ENCODE data around the gene SELENOM.
A peak's percentile ranks its signal among the peaks of the same experiment; 100 is the strongest.
"Not testable (repeated sequence)": the region's sequence is repeated elsewhere in the genome, so short reads cannot be mapped to it uniquely, and the experiment has no call there.

SELENOM gene

GRCh38 chr22:31075961-31076360 is 31.4 kb downstream of the SELENOM start:
- DNase-seq (ENCODE audit: low read depth) = no peak

GRCh38 chr22:31073545-31074145 is 33.7 kb downstream of the SELENOM start:
- DNase-seq (ENCODE audit: low read depth) = not testable (repeated sequence)

GRCh38 chr22:31073125-31073524 is 34.2 kb downstream of the SELENOM start:
- not testable (repeated sequence) for DNase-seq (ENCODE audit: low read depth)

GRCh38 chr22:31069691-31070314 is 37.6 kb downstream of the SELENOM start:
- DNase-seq (ENCODE audit: low read depth) = not testable (repeated sequence)

GRCh38 chr22:31068970-31069369 is 38.4 kb downstream of the SELENOM start:
- no peak for DNase-seq (ENCODE audit: low read depth)

GRCh38 chr22:31064369-31064768 is 43.0 kb downstream of the SELENOM start:
- no peak for DNase-seq (ENCODE audit: low read depth)

- DNase-seq (ENCODE audit: low read depth) = no peak
These were observed 44.7 kb downstream of the SELENOM start for GRCh38 chr22:31062566-31063230.

GRCh38 chr22:31059663-31060062 is 47.7 kb downstream of the SELENOM start:
- DNase-seq (ENCODE audit: low read depth) = not testable (repeated sequence)

- DNase-seq (ENCODE audit: low read depth) = no peak
These were observed 50.3 kb downstream of the SELENOM start for GRCh38 chr22:31056986-31057599.

GRCh38 chr22:31055635-31056159 is 51.7 kb downstream of the SELENOM start:
- peak; percentile 93 for DNase-seq (ENCODE audit: low read depth)

- DNase-seq (ENCODE audit: low read depth) = no peak
These were observed 52.2 kb downstream of the SELENOM start for GRCh38 chr22:31055117-31055634.
